Adrenal gland (tissue), 12 donors: ENCODE measurements around the gene SAYSD1. TPM values are rescaled to one million over a fixed set of nuclear protein-coding genes. Genes with fewer than 3 reads are reported as not detected.

Experiments
- DNase-seq, 7 donors: peaks; one replicate each; pipeline ENCODE4 v3.0.0-alpha.2; 2019 to 2020
- H3K27ac ChIP-seq, 5 donors: fragments of 200-600 bp; sonication (generic) in 4 of 5; 1 replicate in 3 of 5; 2 replicates in 2 of 5; pipeline versions ENCODE4 v1.5.1 to v1.8.0; 2016 to 2020; ENCODE audit warnings: mild to moderate bottlenecking in 1 of 5
- H3K27me3 ChIP-seq: fragments of 200-600 bp; 2 replicates; pipeline ENCODE4 v1.8.0; 2021
- H3K36me3 ChIP-seq, 2 donors: fragments of 200-600 bp; replicated peaks in 1 of 2; 1 replicate in 1 of 2; 2 replicates in 1 of 2; pipeline versions ENCODE4 v1.5.1 to v1.8.0; 2018 to 2022
- H3K4me1 ChIP-seq, 2 donors: fragments of 200-600 bp; replicated peaks in 1 of 2; 1 replicate in 1 of 2; 2 replicates in 1 of 2; pipeline versions ENCODE4 v1.5.1 to v1.8.0; 2018 to 2021
- H3K4me3 ChIP-seq, 4 donors: fragments of 200-600 bp; sonication (generic) in 3 of 4; one replicate each; pipeline ENCODE4 v1.5.1; 2016 to 2018
- H3K9me3 ChIP-seq, 3 donors: fragments of 200-600 bp; sonication (generic) in 1 of 3; replicated peaks in 1 of 3; 1 replicate in 2 of 3; 2 replicates in 1 of 3; pipeline versions ENCODE4 v1.5.1 to v1.8.0; 2016 to 2021
- CTCF ChIP-seq, 6 experiments: fragments of 450-650 bp in 4 of 6; fragments of 200-600 bp in 2 of 6; sonication (generic) in 1 of 6; IDR thresholded peaks; 1 replicate in 5 of 6; 2 replicates in 1 of 6; pipeline versions ENCODE4 v1.5.1 to v1.8.0; 2016 to 2021; ENCODE audit warnings: antibody characterized with exemption in 6 of 6, mild to moderate bottlenecking in 2 of 6, moderate library complexity in 1 of 6
- POLR2A ChIP-seq, 2 donors: fragments of 450-650 bp; IDR thresholded peaks; one replicate each; pipeline ENCODE4 v1.6.1; 2017; ENCODE audit warnings: antibody characterized with exemption in 2 of 2, mild to moderate bottlenecking in 2 of 2, moderate library complexity in 1 of 2
- WGBS, 4 donors: extraction: QIAGEN DNeasy Blood & Tissue Kit in 2 of 4; methylation state at CpG; one replicate each; pipeline versions ENCODE4 v1.1.5 to v1.1.7; 2013 to 2017; 5-methylcytosine and 5-hydroxymethylcytosine counted together
- intact Hi-C, 2 donors: fragments of 100-400 bp; cut with DNase I; formaldehyde crosslinking; loops; one replicate each; pipeline versions ENCODE4 v1.14.1 to v1.15.0; 2022 to 2023
- polyA plus RNA-seq, 3 donors: library from polyadenylated mRNA; stranded (reverse); fragments of 200-250 nt in 2 of 3; fragments of 350-450 nt in 1 of 3; fragmentation: Illumina TruSeq in 1 of 3; extraction: RNeasy Lipid Tissue Mini Kit (QIAGEN cat#74804) in 1 of 3; gene quantifications; one replicate each; pipeline ENCODE4 v1.2.3, GENCODE V29; 2013 to 2014
- total RNA-seq, 9 donors: library from RNA; depleted of rRNA in 4 of 9; stranded (reverse); fragments of >200 nt in 4 of 9; fragments of 120-200 nt in 1 of 9; fragmentation: NEBNext Ultra II Directional in 1 of 9; extraction: Animal tissue kit (Norgen Biotek cat#: 25700) in 1 of 9; gene quantifications; one replicate each; pipeline versions ENCODE4 v1.1.0 to v1.2.4, GENCODE V29; 2013 to 2023
- donor health status: healthy with polysubstance abuse.
- donor health status: Bipolar disorder and iron deficiency.
- donor health status: DM: yes; HTN: yes; CAD: no.
- donor health status: DM: no; HTN: no; CAD: no.
- donor health status: DM: no; HTN: no; CAD: no.
- donor health status: DM: yes; HTN: yes; CAD: no.

SAYSD1 gene
- total and polyA plus RNA-seq, 12 donors = 9.0 to 25.1 (median 13.1) TPM

GRCh38 chr6:39154705-39155104, 39.7 kb upstream of the SAYSD1 start:
- H3K27me3 ChIP-seq = peaks cover 17% of the 10 kb centered on the region
- WGBS, 4 donors = 63 to 76% (median 72%) methylated on average over 4 of the region's 4 CpGs
- intact Hi-C loops = no loop called here
- H3K27ac ChIP-seq = no peak overlapping the region
- DNase-seq = no peak
- H3K4me3 ChIP-seq = no peak overlapping the region
- TF ChIP-seq POLR2A (IDR thresholded peaks at IDR 0.05) = no peak
- no peak for TF ChIP-seq CTCF (IDR thresholded peaks at IDR 0.05)
- no peaks in the 10 kb centered on the region for H3K36me3 ChIP-seq
- H3K9me3 ChIP-seq = no peaks in the 10 kb centered on the region
- H3K4me1 ChIP-seq = no peaks in the 10 kb centered on the region

- no peak for DNase-seq
- Histone ChIP-seq H3K36me3 (no peaks in the 10 kb centered on the region), H3K27ac (no peak overlapping the region), H3K4me3 (no peak overlapping the region), H3K4me1 (no peaks in the 10 kb centered on the region), H3K27me3 (peaks cover 17% of the 10 kb centered on the region), H3K9me3 (no peaks in the 10 kb centered on the region)
- 83 to 88% (median 86%) methylated on average over 6 of the region's 6 CpGs for WGBS, 4 donors
- TF ChIP-seq POLR2A (IDR thresholded peaks at IDR 0.05) = no peak
- TF ChIP-seq CTCF (IDR thresholded peaks at IDR 0.05) = no peak
- intact Hi-C loops = no loop called here
These were observed 38.9 kb upstream of the SAYSD1 start for GRCh38 chr6:39153766-39154397.

- H3K27ac ChIP-seq = no peak overlapping the region
- no peaks in the 10 kb centered on the region for H3K36me3 ChIP-seq
- WGBS, 4 donors = 51 to 61% (median 54%) methylated on average over 5 of the region's 5 CpGs
- peaks cover 7% of the 10 kb centered on the region for H3K27me3 ChIP-seq
- no peak overlapping the region for H3K4me3 ChIP-seq
- no peaks in the 10 kb centered on the region for H3K9me3 ChIP-seq
- H3K4me1 ChIP-seq = no peaks in the 10 kb centered on the region
- intact Hi-C loops = no loop called here
- no peak for DNase-seq
- TF ChIP-seq POLR2A (IDR thresholded peaks at IDR 0.05) = no peak
- TF ChIP-seq CTCF (IDR thresholded peaks at IDR 0.05) = no peak
These were observed 37.3 kb upstream of the SAYSD1 start for GRCh38 chr6:39152262-39152661.

- Histone ChIP-seq H3K27me3 (peaks cover 7% of the 10 kb centered on the region), H3K36me3 (no peaks in the 10 kb centered on the region), H3K9me3 (no peaks in the 10 kb centered on the region), H3K4me3 (no peak overlapping the region), H3K27ac (no peak overlapping the region), H3K4me1 (no peaks in the 10 kb centered on the region)
- 48 to 66% (median 57%) methylated on average over 3 of the region's 3 CpGs for WGBS, 4 donors
- DNase-seq = no peak
- TF ChIP-seq POLR2A (IDR thresholded peaks at IDR 0.05) (no peak), CTCF (IDR thresholded peaks at IDR 0.05) (no peak)
- intact Hi-C loops = no loop called here
These were observed 36.2 kb upstream of the SAYSD1 start for GRCh38 chr6:39151211-39151610.
